ENCODE results near the gene C18orf63. TPM values are rescaled to one million over a fixed set of nuclear protein-coding genes. Genes with fewer than 3 reads are reported as not detected.

C18orf63 gene
- total RNA-seq, 1 donor from 2014 or later = not detected

DNA sequence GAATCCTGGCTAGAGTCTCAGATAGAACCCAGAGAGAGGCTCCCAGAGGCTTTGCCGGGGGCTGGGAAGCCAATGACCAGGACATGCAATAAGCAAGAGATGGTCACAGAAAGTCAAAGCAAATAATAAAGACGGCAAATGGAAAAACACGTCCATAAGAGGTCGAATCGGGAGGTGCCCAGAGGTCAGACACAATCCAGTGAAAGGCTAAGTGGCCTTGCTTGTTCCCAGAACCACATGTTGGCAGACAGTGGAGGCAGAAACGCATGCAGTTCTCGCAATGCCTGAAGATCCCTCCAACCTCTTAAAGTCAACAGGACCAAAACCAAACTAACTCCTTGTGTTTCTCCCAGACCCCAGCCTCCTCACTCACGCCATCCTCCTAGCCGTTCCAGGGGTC lies 26.9 kb upstream of the C18orf63 start:
- Mint-ChIP-seq H3K36me3 (ENCODE audit: low read depth) (peaks cover 2% of the 10 kb centered on the region), H3K4me3 (peak overlapping the region; percentile 45), H3K27me3 (ENCODE audit: low read depth) (peaks cover 9% of the 10 kb centered on the region), H3K9me3 (peaks cover 2% of the 10 kb centered on the region), H3K4me1 (peaks cover 25% of the 10 kb centered on the region), H3K27ac (ENCODE audit: unreplicated experiment) (no peak overlapping the region)
- no peak for DNase-seq (ENCODE audit: low read depth, low spot score)
- TF ChIP-seq, protein P1, sequence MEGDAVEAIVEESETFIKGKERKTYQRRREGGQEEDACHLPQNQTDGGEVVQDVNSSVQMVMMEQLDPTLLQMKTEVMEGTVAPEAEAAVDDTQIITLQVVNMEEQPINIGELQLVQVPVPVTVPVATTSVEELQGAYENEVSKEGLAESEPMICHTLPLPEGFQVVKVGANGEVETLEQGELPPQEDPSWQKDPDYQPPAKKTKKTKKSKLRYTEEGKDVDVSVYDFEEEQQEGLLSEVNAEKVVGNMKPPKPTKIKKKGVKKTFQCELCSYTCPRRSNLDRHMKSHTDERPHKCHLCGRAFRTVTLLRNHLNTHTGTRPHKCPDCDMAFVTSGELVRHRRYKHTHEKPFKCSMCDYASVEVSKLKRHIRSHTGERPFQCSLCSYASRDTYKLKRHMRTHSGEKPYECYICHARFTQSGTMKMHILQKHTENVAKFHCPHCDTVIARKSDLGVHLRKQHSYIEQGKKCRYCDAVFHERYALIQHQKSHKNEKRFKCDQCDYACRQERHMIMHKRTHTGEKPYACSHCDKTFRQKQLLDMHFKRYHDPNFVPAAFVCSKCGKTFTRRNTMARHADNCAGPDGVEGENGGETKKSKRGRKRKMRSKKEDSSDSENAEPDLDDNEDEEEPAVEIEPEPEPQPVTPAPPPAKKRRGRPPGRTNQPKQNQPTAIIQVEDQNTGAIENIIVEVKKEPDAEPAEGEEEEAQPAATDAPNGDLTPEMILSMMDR (conservative IDR thresholded peaks at IDR 0.05) = no peak

DNA sequence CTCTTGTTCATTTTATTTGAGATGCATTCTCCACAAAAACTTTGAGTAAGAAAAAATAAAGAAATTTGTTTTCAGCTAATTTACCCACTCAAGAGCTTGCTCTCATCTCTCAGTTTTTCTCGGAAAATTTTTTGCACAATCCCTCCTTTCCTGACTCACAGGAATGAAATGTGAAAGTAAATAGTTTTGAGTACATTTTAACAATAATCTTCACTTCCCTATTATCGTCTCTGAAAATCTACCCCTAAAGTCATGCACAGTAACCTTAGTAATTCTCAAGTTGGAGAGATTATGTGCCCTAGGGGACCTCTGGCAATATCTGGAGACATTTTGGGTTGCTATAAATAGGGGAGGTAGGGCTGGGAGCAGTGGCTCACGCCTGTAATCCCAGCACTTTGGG lies 26.5 kb upstream of the C18orf63 start:
- Mint-ChIP-seq H3K36me3 (ENCODE audit: low read depth) (peaks cover 2% of the 10 kb centered on the region), H3K9me3 (peaks cover 2% of the 10 kb centered on the region), H3K27me3 (ENCODE audit: low read depth) (peaks cover 9% of the 10 kb centered on the region), H3K4me1 (peaks cover 24% of the 10 kb centered on the region), H3K27ac (ENCODE audit: unreplicated experiment) (no peak overlapping the region), H3K4me3 (peak overlapping the region; percentile 45)
- DNase-seq (ENCODE audit: low read depth, low spot score) = no peak
- TF ChIP-seq, protein P1 (conservative IDR thresholded peaks at IDR 0.05) = no peak

DNA sequence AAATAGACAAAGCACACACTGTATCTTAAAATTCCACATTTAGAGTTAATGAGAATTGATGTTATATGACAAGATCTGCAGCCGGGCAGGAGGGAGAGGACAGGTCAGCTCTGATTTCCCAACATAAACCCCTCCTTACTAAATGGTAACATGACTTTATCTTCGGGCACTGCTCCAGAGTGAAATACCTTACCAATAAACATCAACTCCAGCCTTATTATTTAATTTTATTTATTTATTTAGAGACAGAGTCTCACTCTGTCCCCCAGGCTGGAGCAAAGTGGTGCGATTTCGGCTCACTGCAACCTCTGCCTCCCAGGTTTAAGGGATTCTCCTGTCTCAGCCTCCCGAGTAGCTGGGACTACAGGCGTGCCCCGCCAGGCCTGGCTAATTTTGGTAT lies 25.6 kb upstream of the C18orf63 start:
- Mint-ChIP-seq H3K4me1 (peaks cover 15% of the 10 kb centered on the region), H3K9me3 (peaks cover 2% of the 10 kb centered on the region), H3K27me3 (ENCODE audit: low read depth) (peaks cover 9% of the 10 kb centered on the region), H3K36me3 (ENCODE audit: low read depth) (peaks cover 2% of the 10 kb centered on the region), H3K4me3 (peak overlapping the region; percentile 82), H3K27ac (ENCODE audit: unreplicated experiment) (no peak overlapping the region)
- no peak for DNase-seq (ENCODE audit: low read depth, low spot score)
- TF ChIP-seq, protein P1 (conservative IDR thresholded peaks at IDR 0.05) = no peak

DNA sequence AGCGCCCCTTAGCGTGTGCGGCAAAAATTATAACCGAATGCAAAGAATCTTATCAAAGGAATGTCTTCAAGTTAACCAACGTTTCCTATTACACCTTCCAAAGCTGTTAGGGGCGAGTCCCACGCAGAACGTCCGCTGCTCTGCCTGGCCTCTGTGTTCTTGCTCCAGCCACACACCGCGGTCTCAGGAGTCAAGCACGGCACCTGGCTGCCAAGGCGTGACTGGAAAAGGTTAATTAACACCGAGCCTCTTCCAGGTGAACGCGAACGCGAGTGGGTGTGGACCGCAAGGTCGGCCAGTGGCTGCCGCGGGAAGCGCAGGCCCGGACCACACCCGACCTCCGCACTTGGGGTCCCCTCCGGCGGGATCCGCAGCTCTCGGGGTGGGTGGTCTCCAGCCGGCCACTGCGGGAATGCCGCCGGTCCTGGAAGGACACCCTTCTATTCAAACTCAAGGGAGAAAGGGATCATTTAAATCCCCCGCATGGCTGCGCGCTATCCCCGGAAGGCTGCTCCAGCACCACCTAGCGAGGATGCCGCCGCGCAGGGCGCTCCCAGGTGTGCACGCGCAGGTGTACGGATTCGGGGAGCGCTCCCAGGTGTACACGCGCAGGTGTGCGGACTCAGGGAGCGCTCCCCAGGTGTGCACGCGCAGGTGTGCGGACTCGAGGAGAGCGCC lies 24.7 kb upstream of the C18orf63 start:
- no peak for DNase-seq (ENCODE audit: low read depth, low spot score)
- Mint-ChIP-seq H3K27ac (ENCODE audit: unreplicated experiment) (no peak overlapping the region), H3K27me3 (ENCODE audit: low read depth) (peaks cover 9% of the 10 kb centered on the region), H3K4me1 (peaks cover 11% of the 10 kb centered on the region), H3K9me3 (peaks cover 2% of the 10 kb centered on the region), H3K36me3 (ENCODE audit: low read depth) (peaks cover 2% of the 10 kb centered on the region), H3K4me3 (peak overlapping the region; percentile 82)
- TF ChIP-seq, protein P1 (conservative IDR thresholded peaks at IDR 0.05) = peak; percentile 44

DNA sequence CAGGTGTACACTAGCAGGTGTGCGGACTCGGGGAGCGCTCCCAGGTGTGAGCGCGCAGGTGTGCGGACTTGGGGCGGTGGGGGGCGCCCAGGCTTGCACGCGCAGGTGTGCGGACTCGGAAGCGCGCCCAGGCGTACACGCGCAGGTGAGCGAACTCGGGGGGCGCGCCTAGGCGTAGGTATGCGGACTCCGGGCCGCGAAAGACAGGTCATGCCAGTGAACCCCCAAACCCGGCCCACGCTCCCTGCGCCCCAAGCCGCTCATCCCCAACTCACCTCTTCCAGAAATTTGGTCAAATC lies 24.2 kb upstream of the C18orf63 start:
- Mint-ChIP-seq H3K4me3 (no peak overlapping the region), H3K36me3 (ENCODE audit: low read depth) (peaks cover 2% of the 10 kb centered on the region), H3K9me3 (peaks cover 2% of the 10 kb centered on the region), H3K27ac (ENCODE audit: unreplicated experiment) (no peak overlapping the region), H3K4me1 (peaks cover 11% of the 10 kb centered on the region), H3K27me3 (ENCODE audit: low read depth) (peaks cover 9% of the 10 kb centered on the region)
- TF ChIP-seq, protein P1 (conservative IDR thresholded peaks at IDR 0.05) = no peak
- DNase-seq (ENCODE audit: low read depth, low spot score) = no peak

All from neural crest cell (in vitro differentiated cells).